HG03097 (cell line): ENCODE results near the gene BACH2.

ENCODE experiments used
- ATAC-seq: cut with Tn5 transposase; IDR thresholded peaks from one replicate; pipeline ENCODE4 v1.9.1; 2021; ENCODE audit not compliant: unreplicated experiment, low FRiP score

The BACH2 gene

GRCh38 chr6:89956182-89956581 lies 340.5 kb downstream of the BACH2 start:
- no peak for ATAC-seq

- no peak for ATAC-seq
Measured at GRCh38 chr6:89955364-89955763, 341.3 kb downstream of the BACH2 start.

GRCh38 chr6:89954721-89955148 lies 341.9 kb downstream of the BACH2 start:
- ATAC-seq, result no peak

- ATAC-seq, result no peak
Measured at GRCh38 chr6:89952686-89953085, 344.0 kb downstream of the BACH2 start.

- ATAC-seq, result no peak
Measured at GRCh38 chr6:89952105-89952671, 344.5 kb downstream of the BACH2 start.

GRCh38 chr6:89951574-89952104 lies 345.0 kb downstream of the BACH2 start:
- no peak for ATAC-seq

- no peak for ATAC-seq
Measured at GRCh38 chr6:89950879-89951391, 345.7 kb downstream of the BACH2 start.

- no peak for ATAC-seq
Measured at GRCh38 chr6:89950446-89950845, 346.2 kb downstream of the BACH2 start.

GRCh38 chr6:89948876-89949275 lies 347.8 kb downstream of the BACH2 start:
- ATAC-seq, result no peak

GRCh38 chr6:89944826-89945407 lies 351.7 kb downstream of the BACH2 start:
- no peak for ATAC-seq

GRCh38 chr6:89944181-89944755 lies 352.4 kb downstream of the BACH2 start:
- no peak for ATAC-seq

- no peak for ATAC-seq
Measured at GRCh38 chr6:89942601-89943000, 354.0 kb downstream of the BACH2 start.

GRCh38 chr6:89941763-89942497 lies 354.7 kb downstream of the BACH2 start:
- no peak for ATAC-seq

- ATAC-seq, result no peak
Measured at GRCh38 chr6:89941031-89941762, 355.4 kb downstream of the BACH2 start.

GRCh38 chr6:89940225-89941027 lies 356.2 kb downstream of the BACH2 start:
- ATAC-seq, result no peak

GRCh38 chr6:89939144-89939543 lies 357.5 kb downstream of the BACH2 start:
- ATAC-seq, result no peak

GRCh38 chr6:89938014-89938413 lies 358.6 kb downstream of the BACH2 start:
- ATAC-seq, result no peak

GRCh38 chr6:89936177-89936576 lies 360.5 kb downstream of the BACH2 start:
- ATAC-seq, result no peak

GRCh38 chr6:89934685-89935366 lies 361.8 kb downstream of the BACH2 start:
- no peak for ATAC-seq
